HEK293 (cell line): Measurements from ENCODE around the gene ELOVL7.

Source experiments
- EGR2 ChIP-seq: fragments of 450-650 bp; formaldehyde crosslinking; IDR thresholded peaks from 2 replicates; pipeline ENCODE4 v1.5.1; 2016; ENCODE audit warnings: low read depth, missing biosample characterization, missing genetic modification characterization
- GLI2 ChIP-seq: fragments of 450-650 bp; formaldehyde crosslinking; IDR thresholded peaks from 2 replicates; pipeline ENCODE4; 2017; ENCODE audit warnings: missing biosample characterization, missing genetic modification characterization, low read depth, borderline replicate concordance
- GLIS1 ChIP-seq: fragments of 450-650 bp; formaldehyde crosslinking; IDR thresholded peaks from 2 replicates; pipeline ENCODE4 v1.5.1; 2016; ENCODE audit warnings: missing biosample characterization, missing genetic modification characterization
- SCRT1 ChIP-seq: fragments of 450-650 bp; formaldehyde crosslinking; IDR thresholded peaks from 2 replicates; pipeline ENCODE4 v1.5.1; 2016; ENCODE audit warnings: missing biosample characterization, missing genetic modification characterization, borderline replicate concordance
- SP2 ChIP-seq: fragments of 450-650 bp; formaldehyde crosslinking; IDR thresholded peaks from 2 replicates; pipeline ENCODE4 v1.5.1; 2016; ENCODE audit warnings: missing biosample characterization, missing genetic modification characterization
- ZBTB1 ChIP-seq: fragments of 450-650 bp; formaldehyde crosslinking; IDR thresholded peaks from 2 replicates; pipeline ENCODE4 v1.5.1; 2016; ENCODE audit warnings: missing biosample characterization, missing genetic modification characterization
- ZNF223 ChIP-seq: fragments of 450-650 bp; formaldehyde crosslinking; IDR thresholded peaks from 2 replicates; pipeline ENCODE4 v1.5.1; 2016; ENCODE audit warnings: missing biosample characterization, missing genetic modification characterization
- ZNF274 ChIP-seq, 2 experiments: fragments of 200-500 bp in 1 of 2; fragments of 450-650 bp in 1 of 2; sonication (Bioruptor generic) in 1 of 2; formaldehyde crosslinking in 1 of 2; IDR thresholded peaks; 2 replicates each; pipeline versions ENCODE4 v1.5.1 to v1.6.1; 2014 to 2016; ENCODE audit warnings: borderline replicate concordance in 1 of 2, inconsistent platforms in 1 of 2, low read length in 1 of 2, missing biosample characterization in 1 of 2, missing genetic modification characterization in 1 of 2
- ZNF335 ChIP-seq: fragments of 450-650 bp; formaldehyde crosslinking; conservative IDR thresholded peaks from 2 replicates; pipeline ENCODE4 v1.5.1; 2016; ENCODE audit warnings: missing biosample characterization, missing genetic modification characterization
- ZNF350 ChIP-seq: fragments of 450-650 bp; formaldehyde crosslinking; IDR thresholded peaks from 2 replicates; pipeline ENCODE4 v1.5.0; 2017; ENCODE audit warnings: missing biosample characterization, mild to moderate bottlenecking, missing genetic modification characterization
- ZNF670 ChIP-seq: fragments of 450-650 bp; formaldehyde crosslinking; IDR thresholded peaks from 2 replicates; pipeline ENCODE4 v1.5.1; 2016; ENCODE audit warnings: missing biosample characterization, missing genetic modification characterization, low read depth
- ZNF791 ChIP-seq: fragments of 450-650 bp; formaldehyde crosslinking; IDR thresholded peaks from 2 replicates; pipeline ENCODE4 v1.5.1; 2016; ENCODE audit warnings: missing biosample characterization, missing genetic modification characterization
- TF ChIP-seq, protein P1 (sequence below): fragments of 450-650 bp; formaldehyde crosslinking; IDR thresholded peaks from 2 replicates; pipeline ENCODE4 v1.5.1; 2016; ENCODE audit warnings: missing biosample characterization, missing genetic modification characterization
- TF ChIP-seq, protein P2 (sequence below): fragments of 450-650 bp; IDR thresholded peaks from 2 replicates; pipeline ENCODE4 v1.5.1; 2018; ENCODE audit warnings: missing biosample characterization, missing genetic modification characterization
- TF ChIP-seq, protein P3 (sequence below): fragments of 450-650 bp; formaldehyde crosslinking; IDR thresholded peaks from 2 replicates; pipeline ENCODE4 v1.5.1; 2016; ENCODE audit warnings: missing biosample characterization, missing genetic modification characterization
- TF ChIP-seq, protein P4 (sequence below): fragments of 450-650 bp; formaldehyde crosslinking; IDR thresholded peaks from 2 replicates; pipeline ENCODE4 v1.5.1; 2017; ENCODE audit warnings: missing biosample characterization, missing genetic modification characterization
- TF ChIP-seq, protein P5 (sequence below): sonication (generic); formaldehyde crosslinking; IDR thresholded peaks from 2 replicates; pipeline ENCODE4 v1.8.1; 2022; ENCODE audit warnings: mild to moderate bottlenecking, moderate library complexity, missing genetic modification reagents

ELOVL7 gene

DNA sequence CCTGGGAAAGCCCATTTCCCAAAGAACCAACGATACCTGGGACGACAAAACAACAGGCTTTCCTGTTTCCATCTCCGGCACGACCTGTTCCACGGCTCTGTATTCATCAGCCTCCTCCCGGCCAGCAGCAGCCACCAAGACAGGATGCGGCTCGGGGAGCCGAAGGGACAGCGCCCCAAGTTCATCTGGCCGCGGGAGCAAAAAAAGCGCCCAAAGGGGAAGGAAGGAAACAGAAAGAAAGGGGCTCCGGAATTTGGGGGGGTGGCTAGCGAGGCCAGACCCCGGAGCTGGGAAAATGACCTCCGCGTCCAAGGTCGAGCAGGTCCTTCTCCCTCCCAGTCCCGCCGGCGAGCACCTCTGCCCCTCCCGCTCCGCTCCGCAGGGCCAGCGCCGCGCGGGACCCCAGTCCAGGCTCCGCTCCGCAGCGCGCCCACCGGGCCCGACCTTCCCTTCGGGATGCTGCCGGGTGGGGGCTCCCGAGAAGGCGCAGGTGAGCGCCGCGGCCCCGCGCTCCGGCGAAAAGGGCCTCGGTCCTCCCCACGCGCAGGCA lies 608 bp downstream of the ELOVL7 start (continued):
- TF ChIP-seq, protein P1, sequence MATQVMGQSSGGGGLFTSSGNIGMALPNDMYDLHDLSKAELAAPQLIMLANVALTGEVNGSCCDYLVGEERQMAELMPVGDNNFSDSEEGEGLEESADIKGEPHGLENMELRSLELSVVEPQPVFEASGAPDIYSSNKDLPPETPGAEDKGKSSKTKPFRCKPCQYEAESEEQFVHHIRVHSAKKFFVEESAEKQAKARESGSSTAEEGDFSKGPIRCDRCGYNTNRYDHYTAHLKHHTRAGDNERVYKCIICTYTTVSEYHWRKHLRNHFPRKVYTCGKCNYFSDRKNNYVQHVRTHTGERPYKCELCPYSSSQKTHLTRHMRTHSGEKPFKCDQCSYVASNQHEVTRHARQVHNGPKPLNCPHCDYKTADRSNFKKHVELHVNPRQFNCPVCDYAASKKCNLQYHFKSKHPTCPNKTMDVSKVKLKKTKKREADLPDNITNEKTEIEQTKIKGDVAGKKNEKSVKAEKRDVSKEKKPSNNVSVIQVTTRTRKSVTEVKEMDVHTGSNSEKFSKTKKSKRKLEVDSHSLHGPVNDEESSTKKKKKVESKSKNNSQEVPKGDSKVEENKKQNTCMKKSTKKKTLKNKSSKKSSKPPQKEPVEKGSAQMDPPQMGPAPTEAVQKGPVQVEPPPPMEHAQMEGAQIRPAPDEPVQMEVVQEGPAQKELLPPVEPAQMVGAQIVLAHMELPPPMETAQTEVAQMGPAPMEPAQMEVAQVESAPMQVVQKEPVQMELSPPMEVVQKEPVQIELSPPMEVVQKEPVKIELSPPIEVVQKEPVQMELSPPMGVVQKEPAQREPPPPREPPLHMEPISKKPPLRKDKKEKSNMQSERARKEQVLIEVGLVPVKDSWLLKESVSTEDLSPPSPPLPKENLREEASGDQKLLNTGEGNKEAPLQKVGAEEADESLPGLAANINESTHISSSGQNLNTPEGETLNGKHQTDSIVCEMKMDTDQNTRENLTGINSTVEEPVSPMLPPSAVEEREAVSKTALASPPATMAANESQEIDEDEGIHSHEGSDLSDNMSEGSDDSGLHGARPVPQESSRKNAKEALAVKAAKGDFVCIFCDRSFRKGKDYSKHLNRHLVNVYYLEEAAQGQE (tag by site-specific recombination): peak; percentile 30; the same call in 1 of the 2 replicates
- no peak for TF ChIP-seq ZNF223 (tag by site-specific recombination)
- no peak for TF ChIP-seq ZNF350 (tag by site-specific recombination)
- TF ChIP-seq, protein P2, sequence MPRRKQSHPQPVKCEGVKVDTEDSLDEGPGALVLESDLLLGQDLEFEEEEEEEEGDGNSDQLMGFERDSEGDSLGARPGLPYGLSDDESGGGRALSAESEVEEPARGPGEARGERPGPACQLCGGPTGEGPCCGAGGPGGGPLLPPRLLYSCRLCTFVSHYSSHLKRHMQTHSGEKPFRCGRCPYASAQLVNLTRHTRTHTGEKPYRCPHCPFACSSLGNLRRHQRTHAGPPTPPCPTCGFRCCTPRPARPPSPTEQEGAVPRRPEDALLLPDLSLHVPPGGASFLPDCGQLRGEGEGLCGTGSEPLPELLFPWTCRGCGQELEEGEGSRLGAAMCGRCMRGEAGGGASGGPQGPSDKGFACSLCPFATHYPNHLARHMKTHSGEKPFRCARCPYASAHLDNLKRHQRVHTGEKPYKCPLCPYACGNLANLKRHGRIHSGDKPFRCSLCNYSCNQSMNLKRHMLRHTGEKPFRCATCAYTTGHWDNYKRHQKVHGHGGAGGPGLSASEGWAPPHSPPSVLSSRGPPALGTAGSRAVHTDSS (tag by site-specific recombination): no peak
- TF ChIP-seq, protein P3, sequence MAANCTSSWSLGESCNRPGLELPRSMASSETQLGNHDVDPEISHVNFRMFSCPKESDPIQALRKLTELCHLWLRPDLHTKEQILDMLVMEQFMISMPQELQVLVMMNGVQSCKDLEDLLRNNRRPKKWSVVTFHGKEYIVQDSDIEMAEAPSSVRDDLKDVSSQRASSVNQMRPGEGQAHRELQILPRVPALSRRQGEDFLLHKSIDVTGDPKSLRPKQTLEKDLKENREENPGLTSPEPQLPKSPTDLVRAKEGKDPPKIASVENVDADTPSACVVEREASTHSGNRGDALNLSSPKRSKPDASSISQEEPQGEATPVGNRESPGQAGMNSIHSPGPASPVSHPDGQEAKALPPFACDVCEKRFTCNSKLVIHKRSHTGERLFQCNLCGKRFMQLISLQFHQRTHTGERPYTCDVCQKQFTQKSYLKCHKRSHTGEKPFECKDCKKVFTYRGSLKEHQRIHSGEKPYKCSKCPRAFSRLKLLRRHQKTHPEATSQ (tag by site-specific recombination): no peak
- no peak for TF ChIP-seq SP2 (tag by site-specific recombination)
- TF ChIP-seq ZNF791 (tag by site-specific recombination): no peak
- TF ChIP-seq SCRT1 (tag by site-specific recombination): peak; percentile 29; the same call in 1 of the 2 replicates
- TF ChIP-seq ZNF274 (IDR thresholded peaks at IDR 0.05; ENCODE audit: low read length): no peak
- TF ChIP-seq ZNF274 (tag by site-specific recombination; IDR thresholded peaks at IDR 0.05; ENCODE audit: borderline replicate concordance): no peak
- TF ChIP-seq, protein P4, sequence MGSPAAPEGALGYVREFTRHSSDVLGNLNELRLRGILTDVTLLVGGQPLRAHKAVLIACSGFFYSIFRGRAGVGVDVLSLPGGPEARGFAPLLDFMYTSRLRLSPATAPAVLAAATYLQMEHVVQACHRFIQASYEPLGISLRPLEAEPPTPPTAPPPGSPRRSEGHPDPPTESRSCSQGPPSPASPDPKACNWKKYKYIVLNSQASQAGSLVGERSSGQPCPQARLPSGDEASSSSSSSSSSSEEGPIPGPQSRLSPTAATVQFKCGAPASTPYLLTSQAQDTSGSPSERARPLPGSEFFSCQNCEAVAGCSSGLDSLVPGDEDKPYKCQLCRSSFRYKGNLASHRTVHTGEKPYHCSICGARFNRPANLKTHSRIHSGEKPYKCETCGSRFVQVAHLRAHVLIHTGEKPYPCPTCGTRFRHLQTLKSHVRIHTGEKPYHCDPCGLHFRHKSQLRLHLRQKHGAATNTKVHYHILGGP (tag by site-specific recombination): no peak
- no peak for TF ChIP-seq GLIS1 (tag by site-specific recombination)
- no peak for TF ChIP-seq ZNF670
- TF ChIP-seq ZBTB1 (tag by site-specific recombination): no peak
- TF ChIP-seq, protein P5, sequence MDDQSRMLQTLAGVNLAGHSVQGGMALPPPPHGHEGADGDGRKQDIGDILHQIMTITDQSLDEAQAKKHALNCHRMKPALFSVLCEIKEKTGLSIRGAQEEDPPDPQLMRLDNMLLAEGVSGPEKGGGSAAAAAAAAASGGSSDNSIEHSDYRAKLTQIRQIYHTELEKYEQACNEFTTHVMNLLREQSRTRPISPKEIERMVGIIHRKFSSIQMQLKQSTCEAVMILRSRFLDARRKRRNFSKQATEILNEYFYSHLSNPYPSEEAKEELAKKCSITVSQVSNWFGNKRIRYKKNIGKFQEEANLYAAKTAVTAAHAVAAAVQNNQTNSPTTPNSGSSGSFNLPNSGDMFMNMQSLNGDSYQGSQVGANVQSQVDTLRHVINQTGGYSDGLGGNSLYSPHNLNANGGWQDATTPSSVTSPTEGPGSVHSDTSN (CRISPR knock-in tag): peak; percentile 14; the same call in 1 of the 2 replicates
- no peak for TF ChIP-seq GLI2 (tag by site-specific recombination)
- peak; percentile 60 for TF ChIP-seq ZNF335
- no peak for TF ChIP-seq EGR2 (tag by site-specific recombination)
